DMS53 (cell line): ENCODE measurements around the gene MLNR.

Experiments used
- DNase-seq: peaks from one replicate; lab custom pipeline; 2025; lab: John Stamatoyannopoulos, UW

MLNR gene

GRCh38 chr13:49225223-49226042, 5.3 kb downstream of the MLNR start:
- DNase-seq: peak; percentile 40

- no peak for DNase-seq
Measured at GRCh38 chr13:49226613-49227012, 6.5 kb downstream of the MLNR start.

GRCh38 chr13:49234741-49235140, 14.6 kb downstream of the MLNR start:
- DNase-seq: no peak

- no peak for DNase-seq
Measured at GRCh38 chr13:49235856-49236431, 15.8 kb downstream of the MLNR start.

GRCh38 chr13:49238621-49239020, 18.5 kb downstream of the MLNR start:
- DNase-seq: no peak

GRCh38 chr13:49240017-49240416, 19.9 kb downstream of the MLNR start:
- peak; percentile 46 for DNase-seq

GRCh38 chr13:49241296-49241695, 21.2 kb downstream of the MLNR start:
- DNase-seq: no peak

GRCh38 chr13:49245101-49245500, 25.0 kb downstream of the MLNR start:
- DNase-seq: no peak

GRCh38 chr13:49246850-49247642, 26.9 kb downstream of the MLNR start:
- DNase-seq: peak; percentile 22

- peak; percentile 90 for DNase-seq
Measured at GRCh38 chr13:49247643-49248621, 27.8 kb downstream of the MLNR start, which contains the start of gene CDADC1. Gene CDADC1, plus strand, starts transcription at chr13:49247925. Its CDS starts 113 bp downstream, at chr13:49248038.

GRCh38 chr13:49248622-49249002, 28.5 kb downstream of the MLNR start:
- DNase-seq: peak; percentile 50

- no peak for DNase-seq
Measured at GRCh38 chr13:49251326-49251725, 31.2 kb downstream of the MLNR start.

- DNase-seq: no peak
Measured at GRCh38 chr13:49253310-49253709, 33.2 kb downstream of the MLNR start.

- DNase-seq: no peak
Measured at GRCh38 chr13:49254007-49254406, 33.9 kb downstream of the MLNR start.

- DNase-seq: no peak
Measured at GRCh38 chr13:49256841-49257240, 36.7 kb downstream of the MLNR start.

GRCh38 chr13:49258089-49258796, 38.1 kb downstream of the MLNR start:
- DNase-seq: no peak

GRCh38 chr13:49259586-49259985, 39.4 kb downstream of the MLNR start:
- no peak for DNase-seq

GRCh38 chr13:49262634-49263033, 42.5 kb downstream of the MLNR start:
- no peak for DNase-seq

- DNase-seq: no peak
Measured at GRCh38 chr13:49265822-49266221, 45.7 kb downstream of the MLNR start.

- DNase-seq: no peak
Measured at GRCh38 chr13:49271264-49271663, 51.1 kb downstream of the MLNR start.
